ENCODE results near the gene CA5A.
"Not testable (repeated sequence)": the region's sequence is repeated elsewhere in the genome, so short reads cannot be mapped to it uniquely, and the experiment has no call there.

Gene CA5A

DNA sequence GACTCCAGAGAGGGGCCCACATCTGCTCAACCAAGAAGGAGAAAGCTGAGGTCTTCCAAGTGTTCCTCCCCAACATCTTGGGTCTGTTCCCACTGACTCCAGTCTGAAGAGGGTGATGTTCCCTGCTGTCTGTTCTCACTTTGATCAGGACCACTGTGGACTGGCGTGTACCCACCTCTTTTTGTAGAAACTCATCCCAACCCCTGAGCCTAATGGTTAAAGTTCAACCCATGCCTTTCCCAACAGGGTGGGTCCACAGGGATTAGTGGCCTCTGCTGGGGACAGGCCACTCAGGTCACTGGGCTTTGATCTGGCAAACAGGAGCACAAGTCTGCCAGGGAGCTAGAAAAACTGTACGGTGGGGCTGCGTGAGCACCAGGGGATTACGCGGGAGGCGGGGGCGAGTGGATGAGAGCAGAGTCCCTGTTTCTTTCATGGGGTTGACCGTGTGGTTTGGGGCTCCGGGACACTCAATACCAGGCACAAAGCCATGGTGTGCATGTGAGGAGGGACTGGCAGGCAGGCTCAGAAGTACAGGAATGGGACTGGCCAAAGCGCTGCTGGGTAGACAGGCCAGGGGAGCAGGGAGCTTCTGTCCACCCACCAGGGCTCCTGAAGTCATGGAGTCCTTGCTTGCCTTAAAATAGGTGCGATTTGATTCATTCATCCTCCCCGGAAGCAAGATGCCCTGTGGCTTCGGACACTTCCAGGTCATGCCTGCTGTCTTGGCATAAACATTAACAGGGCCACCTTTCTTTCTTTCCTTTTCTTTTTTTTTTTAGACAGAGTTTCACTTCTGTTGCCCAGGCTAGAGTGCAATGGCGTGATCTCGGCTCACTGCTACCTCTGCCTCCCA, at the start of gene CA5A:
Gene CA5A, minus strand, starts transcription at position 155 of the 856 bp plus-strand sequence. Its CDS starts 79 bp downstream, at position 76.
- intact Hi-C loops (cut with DNase I), result no loop called here
- DNase-seq, result no peak

- DNase-seq; intact Hi-C loops (cut with DNase I): not testable (repeated sequence)
These were observed 49.2 kb upstream of the CA5A start for GRCh38 chr16:87985493-87985892.

DNA sequence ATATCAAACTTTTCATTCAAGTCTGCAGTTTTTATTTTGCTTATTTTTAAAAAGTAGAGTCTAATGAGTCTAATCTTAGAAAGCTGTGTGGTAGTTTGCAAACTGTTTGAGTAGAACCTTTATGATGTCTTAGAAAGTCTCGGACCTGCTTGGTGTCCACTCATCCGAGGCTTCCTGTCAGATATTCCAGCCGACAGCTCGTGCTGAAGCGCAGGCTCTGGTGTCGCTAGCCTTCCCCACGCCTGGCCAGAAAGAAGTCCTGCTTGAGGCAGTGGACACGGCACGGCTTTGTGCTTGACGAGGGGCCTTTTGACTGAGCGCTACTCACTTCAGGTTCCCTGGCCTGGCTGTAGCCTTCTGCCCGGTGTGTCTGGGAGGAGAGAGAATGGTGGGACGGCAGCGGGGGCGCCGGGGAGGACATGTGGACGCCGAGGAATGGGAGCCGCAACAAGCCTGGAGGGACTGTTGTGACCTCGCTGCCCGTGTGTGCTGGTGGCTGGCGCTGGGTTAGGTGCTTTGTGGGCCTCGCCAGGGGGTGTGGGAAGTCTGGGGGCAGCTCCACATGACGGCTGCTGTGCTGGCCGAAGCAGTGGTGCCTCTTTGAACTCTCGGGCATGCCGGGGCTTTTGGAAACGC, 48.4 kb upstream of the CA5A start:
- intact Hi-C loops (cut with DNase I), result no loop called here
- no peak for DNase-seq

- intact Hi-C loops (cut with DNase I); DNase-seq: not testable (repeated sequence)
These were observed 47.9 kb upstream of the CA5A start for GRCh38 chr16:87984180-87984579.

DNA sequence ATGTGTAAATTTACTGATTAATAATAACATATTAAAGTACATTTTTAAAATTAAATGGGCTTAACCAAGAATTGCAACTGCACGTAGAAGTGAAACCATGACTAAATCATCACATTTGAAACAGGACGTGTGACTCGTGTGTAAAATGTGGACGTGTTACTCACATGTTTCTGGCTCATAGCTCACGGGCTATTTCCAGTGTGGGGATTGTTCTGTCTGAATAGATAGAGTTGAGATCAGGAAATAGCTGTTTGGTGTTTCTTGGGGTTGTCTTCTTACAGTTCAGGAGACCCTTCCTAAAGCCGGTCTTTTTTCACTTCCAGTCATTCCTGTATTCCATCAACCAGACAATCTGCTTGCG, 47.4 kb upstream of the CA5A start:
- DNase-seq; intact Hi-C loops (cut with DNase I): not testable (repeated sequence)

GRCh38 chr16:87983072-87983736, 46.9 kb upstream of the CA5A start:
- DNase-seq; intact Hi-C loops (cut with DNase I): not testable (repeated sequence)

DNA sequence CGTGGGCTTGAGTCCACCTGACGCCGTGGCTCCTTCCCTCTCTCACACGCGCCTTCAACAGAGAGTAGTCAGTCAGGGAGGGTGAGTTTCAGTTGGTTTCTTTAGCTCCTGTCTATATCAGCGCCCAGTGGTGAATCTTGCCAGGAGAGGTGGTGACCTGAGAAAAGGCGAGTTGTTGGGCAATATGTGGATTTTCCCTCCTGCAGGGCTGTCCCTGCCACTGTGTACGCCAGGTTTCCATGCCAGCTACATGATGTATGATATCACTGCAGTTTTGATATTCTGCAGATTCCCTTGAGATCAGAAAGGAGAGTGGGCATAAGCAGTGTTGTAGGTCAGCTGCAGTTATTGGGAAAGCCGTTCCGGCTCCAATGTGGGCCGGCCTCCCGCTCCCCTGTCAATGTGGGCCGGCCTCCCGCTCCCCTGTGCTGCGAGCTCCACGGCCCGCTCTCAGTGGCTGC, 46.3 kb upstream of the CA5A start:
- intact Hi-C loops (cut with DNase I), result no loop called here
- no peak for DNase-seq

GRCh38 chr16:87981376-87981775, 45.0 kb upstream of the CA5A start:
- intact Hi-C loops (cut with DNase I); DNase-seq: not testable (repeated sequence)

- intact Hi-C loops (cut with DNase I); DNase-seq: not testable (repeated sequence)
These were observed 43.7 kb upstream of the CA5A start for GRCh38 chr16:87979911-87980630.

DNA sequence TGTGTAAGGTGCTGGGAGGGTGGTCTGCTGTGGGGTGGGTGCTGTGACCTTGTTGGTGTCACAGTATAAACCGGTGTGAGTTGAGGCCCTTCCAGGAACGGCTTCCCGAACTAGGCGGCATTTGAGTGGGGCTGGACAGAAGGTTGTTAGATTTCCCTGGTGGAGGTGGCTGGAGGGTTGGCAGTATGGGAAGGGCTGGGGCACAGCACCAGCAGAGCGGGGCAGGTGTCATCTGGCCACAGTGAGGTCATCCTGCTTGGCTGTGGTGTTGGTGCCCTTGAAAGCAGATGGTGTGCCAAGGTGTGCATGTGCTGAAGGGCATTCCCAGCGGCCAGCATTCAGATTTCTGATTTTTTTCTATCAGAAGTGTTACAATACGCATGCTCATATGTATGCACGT, 43.0 kb upstream of the CA5A start:
- no peak for DNase-seq
- intact Hi-C loops (cut with DNase I), result no loop called here

DNA sequence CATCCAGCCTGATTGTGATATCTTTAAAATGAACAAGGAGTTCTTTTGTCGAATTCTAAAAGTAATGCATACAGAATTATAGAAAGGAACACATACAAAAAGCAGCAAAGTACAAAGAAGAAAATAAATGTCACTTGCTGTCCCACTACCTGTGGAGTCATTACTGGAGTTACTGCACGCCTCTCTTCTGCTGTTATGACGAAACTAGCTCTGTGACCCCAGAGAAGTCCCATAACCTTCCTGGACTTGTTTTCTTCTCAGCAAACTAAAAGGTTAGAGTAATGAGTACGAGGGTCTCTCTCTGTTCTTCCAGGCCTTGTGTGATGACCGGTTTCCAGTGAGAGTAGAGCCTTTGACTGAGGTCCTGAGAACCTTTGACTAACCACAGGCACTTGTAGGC, 41.8 kb upstream of the CA5A start:
- no peak for DNase-seq
- intact Hi-C loops (cut with DNase I), result no loop called here

DNA sequence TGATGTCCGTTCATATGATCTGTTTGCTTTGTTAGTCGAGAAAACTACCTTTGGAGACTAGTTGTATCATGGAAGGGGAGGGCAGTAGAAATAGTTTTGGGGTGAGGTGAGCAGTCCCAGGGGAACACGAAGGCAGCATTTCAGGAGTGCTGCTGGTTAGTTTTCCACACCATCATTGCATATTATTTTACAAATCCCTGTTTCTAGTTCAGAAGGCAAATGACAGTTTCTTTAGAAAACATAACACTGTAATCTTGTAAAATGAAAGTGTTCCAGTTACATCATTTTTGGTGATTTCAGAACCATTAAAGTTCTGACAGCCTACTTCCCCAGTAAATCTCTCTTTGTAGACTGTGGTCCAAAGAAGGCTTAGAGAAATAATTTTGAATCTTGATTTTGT, 40.3 kb upstream of the CA5A start:
- DNase-seq, result no peak
- intact Hi-C loops (cut with DNase I), result no loop called here

DNA sequence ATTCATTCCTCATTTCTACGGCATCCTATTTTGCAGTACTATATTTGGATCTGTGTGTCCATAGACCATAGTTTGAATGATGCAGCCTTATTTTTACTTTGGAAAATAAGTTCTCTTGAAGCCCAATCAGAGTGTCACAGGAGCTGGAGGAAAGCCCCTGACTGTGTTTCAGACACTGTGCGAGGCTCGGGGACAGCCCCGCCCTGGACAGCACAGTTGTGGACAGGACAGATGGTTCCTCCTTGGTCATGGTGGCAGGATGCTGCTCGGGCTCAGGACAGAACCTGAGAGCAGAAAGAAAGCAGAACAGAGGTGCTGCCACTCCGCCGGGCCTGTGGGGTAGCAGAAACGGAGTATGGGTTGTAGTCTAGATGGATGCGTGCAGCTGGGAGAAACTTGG, 37.8 kb upstream of the CA5A start:
- no peak for DNase-seq
- intact Hi-C loops (cut with DNase I), result no loop called here

DNA sequence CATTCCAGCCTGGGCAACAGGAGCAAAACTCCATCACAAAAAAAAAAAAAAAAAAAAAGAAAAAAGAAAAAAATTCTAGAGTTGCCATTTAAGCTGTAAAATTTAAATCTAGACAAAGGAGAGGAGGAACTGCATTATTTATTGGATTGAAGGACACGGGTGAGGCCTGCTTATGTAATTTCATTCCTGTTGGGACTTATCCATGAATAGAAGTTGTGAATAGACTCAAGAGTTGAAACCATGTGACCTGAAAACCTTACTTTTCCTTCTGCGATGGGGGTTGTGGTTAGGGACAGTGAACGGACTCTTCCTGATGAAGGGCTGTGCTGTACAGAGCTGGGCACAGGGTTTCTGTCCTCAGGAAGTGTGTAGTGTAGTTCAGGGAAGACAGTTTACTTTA, 37.4 kb upstream of the CA5A start:
- DNase-seq, result no peak
- intact Hi-C loops (cut with DNase I), result no loop called here

DNA sequence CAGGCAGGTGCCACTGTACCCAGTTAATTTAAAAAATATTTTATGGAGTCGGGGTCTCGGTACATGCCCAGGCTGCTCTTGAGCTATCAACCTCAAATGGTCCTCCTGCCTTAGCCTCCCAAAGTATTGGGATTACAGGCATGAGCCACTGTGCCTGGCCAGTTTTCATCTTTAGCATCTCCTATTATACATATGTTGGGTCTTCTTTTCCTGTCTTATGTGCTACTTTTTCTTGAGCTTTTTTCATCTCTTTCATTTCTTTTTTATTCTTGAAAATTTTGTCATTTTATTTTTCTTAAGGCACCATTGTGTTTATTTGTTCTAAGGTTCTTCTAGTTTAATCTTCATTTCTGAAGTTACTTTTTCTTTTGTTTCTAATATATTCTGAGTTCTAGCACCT, 35.6 kb upstream of the CA5A start:
- no peak for DNase-seq
- intact Hi-C loops (cut with DNase I), result no loop called here

DNA sequence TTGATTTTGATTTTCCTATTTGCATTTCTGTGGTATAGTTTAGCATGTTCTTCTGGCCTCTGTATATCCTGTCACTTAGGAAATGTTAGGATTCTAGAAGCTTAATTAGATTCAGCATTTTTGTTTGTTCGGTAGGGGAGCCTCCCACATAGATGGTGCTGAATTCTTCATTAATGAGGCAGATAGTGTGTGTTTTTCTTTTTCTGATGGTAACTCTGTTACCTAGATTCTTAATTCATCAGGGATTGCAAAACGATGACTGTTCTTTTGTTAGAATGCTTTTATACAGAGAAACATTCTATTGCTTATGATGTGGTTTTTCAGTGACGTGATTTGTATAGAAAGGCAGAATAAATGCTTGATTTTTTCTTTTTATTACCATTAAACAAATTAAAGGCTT, 33.9 kb upstream of the CA5A start:
- intact Hi-C loops (cut with DNase I), result no loop called here
- no peak for DNase-seq

GRCh38 chr16:87968541-87968940, 32.2 kb upstream of the CA5A start:
- intact Hi-C loops (cut with DNase I), result no loop called here

GRCh38 chr16:87966685-87967185, 30.4 kb upstream of the CA5A start:
- DNase-seq, result peak in 10 of 42 donors; percentile 18 to 61 (median 32)
- intact Hi-C loops (cut with DNase I), result no loop called here

More at GRCh38 chr16:87968541-87968940, 32.2 kb upstream of the CA5A start:
- no peak for DNase-seq

DNA sequence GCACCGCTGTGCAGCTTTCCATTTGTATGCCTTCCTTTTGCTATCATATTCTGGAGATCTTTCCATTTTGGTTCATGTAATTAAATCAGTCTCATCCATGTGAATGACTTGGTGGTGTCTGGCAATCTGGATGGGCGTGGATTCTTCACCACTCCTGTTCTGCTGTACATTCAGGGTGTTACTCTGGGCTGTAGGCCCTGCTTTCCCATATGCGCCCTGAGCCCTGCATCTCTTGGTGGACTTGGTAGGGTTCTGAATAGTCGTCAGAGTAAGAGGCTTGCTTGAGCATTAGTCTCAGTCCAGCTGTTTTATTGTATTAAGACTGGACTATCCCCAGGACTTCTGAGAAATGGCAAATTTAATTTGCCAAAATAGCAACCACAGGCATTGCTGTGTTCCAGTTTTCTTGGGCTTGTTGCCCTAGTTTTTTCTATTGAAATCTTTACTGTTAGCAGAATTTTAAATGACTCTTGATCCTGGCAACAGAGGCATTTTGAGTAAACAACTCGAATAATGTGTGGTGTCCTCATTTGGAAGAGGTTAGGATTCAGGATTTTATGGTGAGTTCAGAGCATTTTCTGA, 29.8 kb upstream of the CA5A start:
- DNase-seq, result no peak
- intact Hi-C loops (cut with DNase I), result no loop called here

All from head of caudate nucleus (tissue), 42 donors.